HG03064 (cell line): ENCODE data around the gene CCDC8.

Experiments
- ATAC-seq: cut with Tn5 transposase; IDR thresholded peaks from one replicate; pipeline ENCODE4 v1.9.1; 2021; ENCODE audit warnings: low read depth; ENCODE audit not compliant: unreplicated experiment

The CCDC8 gene

GRCh38 chr19:46364359-46364758 lies 49.0 kb downstream of the CCDC8 start:
- ATAC-seq: no peak

GRCh38 chr19:46361915-46362314 lies 51.4 kb downstream of the CCDC8 start:
- no peak for ATAC-seq
